Coronary artery (tissue), 2 donors: ENCODE measurements around the gene HTR1E.

Source experiments
- DNase-seq: peaks from one replicate; pipeline ENCODE4 v3.0.0-alpha.2; 2017; ENCODE audit warnings: low spot score
- H3K27ac ChIP-seq, 2 donors: fragments of 200-600 bp; sonication (generic); one replicate each; pipeline ENCODE4 v1.5.1; 2016 to 2019
- H3K4me3 ChIP-seq: fragments of 200-600 bp; sonication (generic); 2 replicates; pipeline ENCODE4 v1.5.1; 2016; ENCODE audit warnings: mild to moderate bottlenecking, moderate library complexity
- CTCF ChIP-seq: fragments of 200-600 bp; sonication (generic); IDR thresholded peaks from one replicate; pipeline ENCODE4 v1.5.1; 2019; ENCODE audit warnings: antibody characterized with exemption

Gene HTR1E

DNA sequence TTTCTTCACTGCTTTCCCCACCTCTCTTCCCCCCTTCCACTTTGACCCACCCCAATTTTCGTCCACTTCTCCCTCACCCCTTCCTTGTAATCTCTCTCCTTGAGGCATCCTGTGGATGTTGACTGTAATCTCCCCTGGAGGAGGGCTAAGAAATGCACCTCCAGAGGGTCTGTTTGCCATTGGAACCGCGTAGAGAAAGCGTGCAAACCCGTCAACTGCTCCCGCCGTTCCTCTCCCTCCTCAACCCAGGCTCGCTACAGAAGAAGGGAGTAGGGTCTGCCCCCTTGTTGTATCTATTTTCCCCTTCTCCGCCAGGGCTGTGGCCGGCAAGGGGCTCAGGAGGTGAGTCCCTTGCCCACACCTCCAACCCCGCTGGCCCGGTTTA is 502 bp upstream of the HTR1E start:
- DNase-seq = no peak
- Histone ChIP-seq H3K4me3 (peak overlapping the region; percentile 58), H3K27ac (no peak overlapping the region)
- no peak for TF ChIP-seq CTCF

DNA sequence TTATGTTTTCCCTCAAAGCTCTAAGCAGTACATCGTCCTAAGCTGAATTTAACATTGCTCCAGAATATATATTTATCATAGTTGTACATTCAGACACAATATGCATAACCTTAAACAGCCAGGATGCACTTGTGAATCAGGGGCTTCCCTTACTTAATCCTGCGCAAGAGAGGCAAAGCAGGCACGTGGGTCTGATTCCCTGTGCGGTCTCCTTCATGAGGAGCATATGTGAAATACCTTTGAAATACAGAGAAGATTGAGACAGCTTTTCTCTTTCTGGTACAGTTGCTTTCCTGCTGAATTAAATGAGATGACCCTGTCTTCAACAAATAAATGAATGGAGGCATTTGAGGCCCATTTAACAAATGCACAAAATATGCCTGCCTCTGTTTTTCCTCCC is 1.5 kb downstream of the HTR1E start:
- Histone ChIP-seq H3K27ac (no peak overlapping the region), H3K4me3 (no peak overlapping the region)
- TF ChIP-seq CTCF = no peak
- no peak for DNase-seq

GRCh38 chr6:86941461-86941860 is 4.1 kb downstream of the HTR1E start:
- Histone ChIP-seq H3K4me3 (no peak overlapping the region), H3K27ac (no peak overlapping the region)
- TF ChIP-seq CTCF = no peak
- DNase-seq = no peak

DNA sequence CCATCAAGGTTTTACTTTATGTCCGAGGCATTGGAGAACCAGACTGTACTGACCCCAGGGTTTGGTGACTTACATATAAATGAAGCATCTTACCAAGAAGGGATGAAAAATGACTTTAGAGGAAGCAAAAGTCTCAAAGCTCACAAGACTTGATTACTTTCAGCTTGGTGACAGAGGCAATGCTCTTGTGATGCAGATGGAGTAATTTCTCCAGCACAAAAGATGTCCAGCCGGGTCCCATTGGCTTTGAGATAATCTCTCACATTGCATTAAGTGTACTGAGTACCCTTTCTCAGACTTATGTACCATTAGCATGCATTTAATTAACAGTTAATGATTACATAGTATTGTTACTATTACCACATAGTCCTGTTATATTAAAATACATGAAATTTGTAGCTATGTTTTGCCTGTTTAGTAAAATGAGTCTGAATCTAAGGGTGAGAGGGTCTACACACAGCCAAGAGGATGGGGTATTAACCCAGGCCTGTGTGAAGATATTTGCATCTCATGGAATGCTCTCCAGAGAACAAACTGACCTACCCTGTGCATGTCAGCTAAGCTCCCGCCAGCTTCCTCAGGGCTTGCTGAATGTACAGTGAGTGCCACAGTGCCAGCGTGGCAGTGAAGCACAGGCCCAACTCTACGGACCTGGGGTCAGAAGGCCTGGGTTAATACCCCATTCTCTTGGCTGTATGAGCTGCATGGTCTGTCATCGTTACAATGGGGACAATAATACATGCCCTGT is 5.6 kb downstream of the HTR1E start:
- TF ChIP-seq CTCF = no peak
- H3K4me3 ChIP-seq = no peak overlapping the region
- DNase-seq = no peak
- H3K27ac ChIP-seq = no peak overlapping the region

DNA sequence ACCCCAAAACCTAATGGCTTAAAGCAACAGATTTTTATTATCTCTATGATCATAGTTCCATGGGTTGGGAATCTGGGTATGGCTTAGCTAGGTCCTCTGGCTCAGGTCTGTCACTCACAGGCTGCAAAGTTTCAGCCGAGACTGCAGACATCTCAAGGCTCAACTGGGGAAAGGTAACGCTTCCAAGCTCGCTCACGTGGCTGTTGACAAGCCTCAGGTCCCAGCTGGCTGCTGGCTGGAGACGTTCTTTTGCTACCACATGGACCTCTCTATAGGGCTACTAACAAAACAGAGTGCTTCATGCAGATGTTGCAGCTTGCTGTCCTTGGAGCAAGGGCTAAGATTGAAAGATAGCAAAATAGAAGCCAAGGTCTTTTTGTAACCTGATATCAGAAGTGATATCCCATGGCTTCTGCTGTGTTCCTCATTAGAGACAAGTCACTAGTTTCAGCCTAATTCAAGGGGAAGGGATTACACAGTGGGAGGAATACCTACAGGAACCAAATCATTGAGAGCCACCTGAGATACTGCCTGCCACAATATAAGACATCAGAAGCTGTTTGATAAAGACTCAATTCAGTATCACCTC is 6.6 kb downstream of the HTR1E start:
- no peak for TF ChIP-seq CTCF
- Histone ChIP-seq H3K4me3 (no peak overlapping the region), H3K27ac (no peak overlapping the region)
- no peak for DNase-seq

- H3K4me3 ChIP-seq = no peak overlapping the region
- TF ChIP-seq CTCF = no peak
- no peak for DNase-seq
- no peak overlapping the region for H3K27ac ChIP-seq
Observed at GRCh38 chr6:86949771-86950170, 12.4 kb downstream of the HTR1E start.

DNA sequence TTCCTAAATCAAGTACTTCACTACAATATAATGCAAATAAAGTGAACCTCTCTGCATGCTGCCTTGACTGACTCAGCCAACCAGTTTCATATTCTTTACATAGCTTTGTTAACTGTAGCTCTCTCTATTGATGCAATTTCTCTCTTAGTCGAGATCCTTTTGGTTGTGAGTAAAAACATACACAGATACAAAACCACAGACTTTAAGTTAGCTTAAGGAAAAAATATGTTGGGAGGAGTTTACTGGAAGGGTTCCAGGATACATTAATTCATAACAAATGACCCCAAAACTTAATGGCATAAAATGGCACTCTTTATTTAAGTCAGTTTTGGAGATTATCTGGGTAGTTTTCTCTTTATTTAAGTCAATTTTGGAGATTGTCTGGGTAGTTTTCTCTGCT is 15.7 kb downstream of the HTR1E start:
- Histone ChIP-seq H3K4me3 (no peak overlapping the region), H3K27ac (no peak overlapping the region)
- no peak for TF ChIP-seq CTCF
- no peak for DNase-seq
